GM18951 (cell line): ENCODE results near the gene XYLT1.

ENCODE experiments used
- POLR2A ChIP-seq: IDR thresholded peaks from 4 replicates; pipeline ENCODE4 v1.6.1; 2011; ENCODE audit warnings: mild to moderate bottlenecking; ENCODE audit not compliant: insufficient read length, insufficient read depth; ENCODE audit errors: extremely low read depth
- in situ Hi-C: fragments of 300-500 bp; cut with MboI; formaldehyde crosslinking; loops from one replicate; pipeline ENCODE4 v1.12.0; 2022; ENCODE audit warnings: low sequenced_read_pairs, mixed read lengths, inconsistent platforms; ENCODE audit not compliant: unreplicated experiment

Gene XYLT1

DNA sequence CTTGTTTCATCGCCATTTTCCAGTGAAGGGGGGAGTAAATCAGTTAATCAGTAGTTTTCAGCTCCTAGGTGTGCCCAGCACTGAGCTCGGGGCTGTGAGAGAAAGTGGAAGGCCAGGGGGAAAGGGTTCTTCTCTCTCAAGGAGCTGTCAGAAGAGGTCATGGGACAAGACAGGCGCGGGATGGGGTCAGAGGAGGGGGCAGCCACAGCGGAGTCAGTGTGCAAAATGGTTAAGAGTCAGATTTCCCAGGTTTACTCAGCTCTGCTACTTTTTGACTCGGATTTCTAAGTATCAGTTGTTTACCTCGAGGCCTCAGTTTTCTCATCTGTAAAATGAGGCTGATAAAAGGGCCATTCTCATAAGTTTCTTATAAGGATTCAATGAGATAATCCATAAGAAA lies 4.3 kb upstream of the XYLT1 start:
- in situ Hi-C loops: no loop called here
- TF ChIP-seq POLR2A: no peak

- no peak for TF ChIP-seq POLR2A
- in situ Hi-C loops: loop anchor here (25.0 kb wide), 1 partner anchor 612 kb away; no protein-coding TSS in a partner anchor
Observed at GRCh38 chr16:17474572-17474971, 3.8 kb upstream of the XYLT1 start.

DNA sequence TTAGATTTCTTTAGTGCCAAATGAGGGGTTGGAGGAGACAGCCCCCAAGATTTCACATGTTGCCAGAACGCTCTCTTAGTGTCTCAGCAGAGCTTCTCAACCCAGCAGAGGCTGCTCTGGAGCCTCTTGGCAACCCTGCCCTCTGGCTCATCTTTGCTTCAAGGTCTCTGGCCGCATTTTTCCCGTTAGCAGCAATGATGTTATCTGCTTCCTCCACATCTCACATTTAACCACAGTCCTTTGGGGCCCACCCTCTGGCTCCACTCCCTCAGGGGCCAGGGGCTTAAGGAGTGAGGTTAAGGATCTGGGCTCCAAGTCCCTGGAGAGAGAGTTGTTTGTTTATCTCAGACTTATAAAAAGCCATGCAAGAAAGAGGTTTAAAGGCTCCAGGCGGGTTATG lies 3.3 kb upstream of the XYLT1 start:
- in situ Hi-C loops: loop anchor here (25.0 kb wide), 1 partner anchor 612 kb away; no protein-coding TSS in a partner anchor
- TF ChIP-seq POLR2A: no peak

DNA sequence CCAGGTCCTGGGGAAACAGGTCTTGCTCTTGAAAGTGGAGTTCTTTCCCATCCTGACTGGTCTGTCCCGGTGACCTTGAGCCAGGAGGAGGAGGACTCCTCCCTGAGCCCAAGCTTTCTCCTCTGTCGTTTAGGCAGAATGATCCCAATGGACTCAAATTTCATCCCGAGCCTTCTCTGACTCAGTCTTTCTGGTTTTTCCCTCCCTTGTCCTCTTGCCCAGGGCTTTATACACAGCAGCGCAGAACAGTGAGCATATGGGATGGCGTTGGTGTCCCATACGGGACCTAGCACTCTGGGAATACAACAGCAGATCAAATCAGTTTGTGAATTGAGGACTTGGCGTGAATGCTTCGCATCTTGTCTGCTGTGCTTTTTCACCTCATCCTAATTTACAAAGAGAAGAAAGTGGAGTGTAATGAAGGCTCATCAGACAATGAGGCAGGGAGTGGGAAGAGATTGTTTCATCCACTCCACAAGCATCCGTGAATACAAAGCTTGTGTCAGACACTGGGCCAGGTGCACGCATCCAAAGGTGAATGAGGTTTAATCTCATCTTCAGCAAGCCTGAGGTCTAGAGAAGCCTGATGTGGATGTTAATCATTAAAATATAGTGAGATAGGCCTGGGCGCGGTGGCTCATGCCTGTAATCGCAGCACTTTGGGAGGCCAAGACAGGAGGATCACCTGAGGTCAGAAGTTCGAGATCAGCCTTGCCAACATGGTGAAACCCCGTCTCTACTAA lies 1.1 kb upstream of the XYLT1 start:
- in situ Hi-C loops: loop anchor here (25.0 kb wide), 1 partner anchor 610 kb away; no protein-coding TSS in a partner anchor
- TF ChIP-seq POLR2A: no peak

DNA sequence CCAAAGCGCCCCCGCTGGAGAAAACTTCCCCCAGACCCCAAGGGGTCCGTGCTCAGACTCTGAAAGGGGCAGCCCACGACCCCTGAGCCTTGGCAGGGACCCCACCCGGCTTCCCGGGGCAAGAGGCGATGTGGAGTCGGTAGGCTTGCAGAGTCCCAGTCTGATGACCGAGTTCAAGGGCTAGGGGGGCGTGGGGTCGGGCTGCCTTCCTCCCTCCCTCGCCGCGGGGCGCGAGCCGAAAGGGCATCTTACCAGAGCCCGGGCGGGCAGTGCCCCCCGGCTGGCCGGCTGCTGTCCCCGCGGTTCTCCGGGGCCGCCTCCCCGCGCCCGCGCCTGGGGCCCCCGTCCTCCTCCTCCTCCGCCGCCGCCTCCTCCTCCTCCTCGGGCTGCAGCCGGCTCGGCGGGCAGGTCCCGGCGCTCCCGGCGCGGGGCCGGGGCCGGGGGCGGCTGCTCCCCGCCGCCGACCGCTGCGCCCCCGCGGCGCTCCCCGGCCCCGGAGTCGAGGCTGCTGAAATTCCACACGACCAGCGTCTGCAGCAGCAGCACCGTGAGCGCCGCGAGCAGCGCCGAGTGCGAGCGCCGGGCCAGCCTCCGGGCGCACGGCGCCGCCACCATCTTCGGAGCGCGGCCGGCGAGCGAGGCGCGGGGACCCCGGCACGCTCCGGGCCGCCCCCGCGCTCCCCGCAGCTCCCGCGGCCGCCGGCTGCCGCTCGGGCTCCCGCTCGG lies 415 bp downstream of the XYLT1 start:
- in situ Hi-C loops: loop anchor here (25.0 kb wide), 1 partner anchor 608 kb away; no protein-coding TSS in a partner anchor
- no peak for TF ChIP-seq POLR2A

DNA sequence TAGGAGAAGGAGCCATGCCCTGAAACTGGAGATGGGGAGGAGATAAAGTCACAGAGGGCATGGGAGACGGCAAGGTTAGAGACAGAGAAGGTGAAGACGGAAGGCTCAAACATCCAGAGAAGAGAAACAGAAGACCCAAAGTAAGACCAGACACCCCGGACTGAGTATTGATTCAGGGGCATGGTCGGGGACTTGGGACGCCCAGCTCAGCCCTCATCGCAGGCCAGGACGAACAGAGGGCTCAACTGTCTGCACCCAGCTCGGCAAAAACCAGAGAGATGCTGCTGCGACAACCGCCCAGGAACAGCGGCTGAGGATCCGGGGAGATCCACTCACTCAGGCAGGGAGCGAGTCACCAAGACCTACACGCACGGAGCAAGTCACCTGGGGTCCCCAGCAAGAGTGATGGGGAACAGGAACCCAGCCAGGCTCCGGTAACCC lies 999 bp downstream of the XYLT1 start:
- in situ Hi-C loops: loop anchor here (25.0 kb wide), 1 partner anchor 607 kb away; no protein-coding TSS in a partner anchor
- no peak for TF ChIP-seq POLR2A

DNA sequence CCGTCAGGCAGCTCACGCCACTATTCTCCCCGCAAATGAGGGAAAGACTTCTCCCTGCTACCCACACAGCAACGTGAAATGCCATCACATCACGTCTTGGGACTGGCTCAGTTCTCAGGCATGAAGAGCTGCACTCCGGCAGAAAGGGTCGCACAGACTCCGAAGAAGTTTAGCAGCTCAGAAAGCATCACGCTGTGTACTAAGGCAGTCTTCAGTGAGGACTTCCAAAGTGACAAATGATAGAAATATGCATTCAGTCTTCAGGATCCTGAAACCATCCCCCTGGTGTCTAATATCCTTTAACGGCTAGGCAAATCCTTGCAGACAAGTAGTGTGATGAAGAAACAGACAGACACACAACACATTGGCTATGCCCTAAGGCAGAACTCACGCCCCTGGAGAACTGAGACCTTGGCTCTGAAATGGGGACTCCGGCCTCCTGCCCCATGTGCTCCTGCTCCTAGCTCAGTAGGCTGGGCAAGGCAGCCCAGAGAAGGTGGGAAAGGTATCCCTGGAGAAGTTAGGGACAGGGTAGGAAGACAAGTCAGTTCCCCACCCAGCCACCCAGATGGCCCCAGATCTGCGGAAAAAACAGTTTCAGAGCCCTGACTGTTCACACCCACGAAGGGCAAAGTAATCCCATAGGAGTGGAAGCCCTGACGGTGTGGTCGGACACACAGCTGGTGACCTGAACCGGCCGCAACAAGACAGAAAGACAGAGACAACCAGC lies 1.6 kb downstream of the XYLT1 start:
- in situ Hi-C loops: loop anchor here (25.0 kb wide), 1 partner anchor 607 kb away; no protein-coding TSS in a partner anchor
- no peak for TF ChIP-seq POLR2A

DNA sequence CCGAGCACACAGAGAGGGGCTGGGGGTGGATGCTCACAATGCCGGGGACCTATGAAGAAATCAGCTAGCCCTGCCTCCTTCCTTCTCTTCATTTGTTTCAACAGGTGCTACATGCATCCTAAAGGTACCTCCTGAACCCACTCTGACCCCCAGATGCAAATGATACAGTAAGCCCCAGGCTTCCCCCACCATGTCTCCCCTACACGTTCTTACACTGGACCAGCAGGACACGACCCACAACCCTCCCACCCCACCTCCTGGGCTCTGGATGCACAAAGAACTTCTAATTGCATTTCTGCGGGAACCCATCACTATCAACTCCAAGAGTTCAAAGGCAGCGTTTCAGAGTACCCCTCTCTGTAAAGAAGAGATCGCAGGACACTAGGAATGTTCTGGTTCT lies 2.1 kb downstream of the XYLT1 start:
- in situ Hi-C loops: loop anchor here (25.0 kb wide), 1 partner anchor 606 kb away; no protein-coding TSS in a partner anchor
- no peak for TF ChIP-seq POLR2A

DNA sequence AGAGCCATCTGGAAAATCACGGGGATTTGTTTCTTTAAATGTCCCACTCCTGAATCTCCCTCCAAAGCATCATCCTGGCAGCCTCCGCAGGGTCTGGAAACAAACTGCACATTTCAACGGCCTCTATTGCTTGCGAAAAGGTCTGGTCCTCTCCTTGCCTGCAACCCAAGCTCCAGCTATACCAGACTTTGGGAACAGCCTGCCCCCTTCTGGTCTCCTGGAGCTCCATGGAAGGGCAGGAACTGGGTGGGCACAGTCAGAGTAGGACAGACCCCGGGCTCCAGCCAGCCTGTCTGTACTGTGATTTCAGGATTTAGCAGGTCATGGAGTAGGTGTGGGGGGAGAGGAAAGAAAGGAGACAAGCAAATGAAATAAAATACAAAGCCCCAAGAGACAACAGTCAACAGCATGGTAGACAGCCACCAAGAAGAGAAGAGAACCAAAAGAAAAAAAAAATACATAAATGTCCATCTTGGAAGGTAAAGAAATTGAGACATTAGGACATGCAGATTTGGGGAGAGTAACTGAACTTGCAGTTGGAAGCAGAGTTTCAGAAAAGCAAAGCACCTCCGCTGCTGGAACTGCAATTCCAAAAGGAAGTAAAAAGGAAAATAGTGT lies 2.7 kb downstream of the XYLT1 start:
- no peak for TF ChIP-seq POLR2A
- in situ Hi-C loops: loop anchor here (25.0 kb wide), 1 partner anchor 606 kb away; no protein-coding TSS in a partner anchor

DNA sequence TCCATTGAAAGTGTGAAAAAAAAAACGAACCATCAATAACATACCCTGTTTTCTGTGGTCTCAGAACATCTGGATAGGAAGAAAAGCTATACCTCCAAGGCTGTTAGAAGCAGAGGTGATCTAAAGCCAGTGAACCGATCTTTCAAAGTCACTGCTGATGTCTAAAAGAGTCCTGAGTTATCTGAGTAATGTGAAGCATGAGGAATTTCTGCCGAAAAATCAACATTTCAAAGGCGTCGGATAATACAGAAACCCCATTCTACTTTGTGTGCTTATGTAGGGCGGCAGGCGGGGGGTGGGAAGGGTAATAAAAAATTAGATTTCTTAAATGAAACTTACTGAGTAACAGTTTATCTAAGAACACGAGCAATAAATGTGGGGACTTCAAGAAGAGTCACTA lies 3.9 kb downstream of the XYLT1 start:
- no peak for TF ChIP-seq POLR2A
- in situ Hi-C loops: loop anchor here (25.0 kb wide), 1 partner anchor 605 kb away; no protein-coding TSS in a partner anchor

DNA sequence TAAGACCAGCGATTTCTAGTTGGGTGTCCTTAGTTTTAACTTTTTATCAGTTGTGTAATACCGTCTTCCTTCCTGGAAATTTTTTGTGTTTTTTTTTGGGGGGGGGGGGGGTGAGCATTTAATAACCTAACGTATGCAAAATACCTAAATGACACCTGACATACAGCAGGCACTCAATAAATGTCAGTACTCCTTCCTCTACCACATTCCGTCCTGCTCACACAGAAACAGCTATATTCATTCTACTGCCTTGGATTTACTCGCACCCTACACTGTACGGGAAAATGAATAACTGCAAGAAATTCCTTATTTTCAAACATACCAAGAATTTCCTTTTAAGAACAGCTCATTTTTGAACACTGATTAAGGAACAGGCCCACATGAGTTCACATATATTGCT lies 5.3 kb downstream of the XYLT1 start:
- in situ Hi-C loops: loop anchor here (25.0 kb wide), 1 partner anchor 603 kb away; no protein-coding TSS in a partner anchor
- TF ChIP-seq POLR2A: no peak

GRCh38 chr16:17463335-17463734 lies 7.4 kb downstream of the XYLT1 start:
- no peak for TF ChIP-seq POLR2A
- in situ Hi-C loops: loop anchor here (25.0 kb wide), 1 partner anchor 601 kb away; no protein-coding TSS in a partner anchor
